Fibroblast of the aortic adventitia (primary cell): ENCODE data around the gene H1-8. TPM values are rescaled to one million over a fixed set of nuclear protein-coding genes. Genes with fewer than 3 reads are reported as not detected.

Experiments
- DNase-seq: peaks from one replicate; pipeline ENCODE4 v3.0.0-alpha.2; 2010; ENCODE audit warnings: low read depth
- H3K4me3 ChIP-seq: 2 replicates; pipeline ENCODE4 v1.5.1; 2011; ENCODE audit warnings: low read depth, mild to moderate bottlenecking, control low read depth, low read length, moderate library complexity
- total RNA-seq: library from RNA; depleted of rRNA; stranded (reverse); fragments of >200 nt; gene quantifications from 2 replicates; pipeline ENCODE4 v1.2.3, GENCODE V29; 2012; ENCODE audit warnings: low replicate concordance
- TF ChIP-seq, protein P1 (sequence below): IDR thresholded peaks from 2 replicates; pipeline ENCODE4 v1.5.1; 2011; ENCODE audit warnings: mild to moderate bottlenecking, low read length, control low read depth, inconsistent platforms; ENCODE audit not compliant: insufficient read depth

The H1-8 gene
- total RNA-seq, 1 donor: not detected

DNA sequence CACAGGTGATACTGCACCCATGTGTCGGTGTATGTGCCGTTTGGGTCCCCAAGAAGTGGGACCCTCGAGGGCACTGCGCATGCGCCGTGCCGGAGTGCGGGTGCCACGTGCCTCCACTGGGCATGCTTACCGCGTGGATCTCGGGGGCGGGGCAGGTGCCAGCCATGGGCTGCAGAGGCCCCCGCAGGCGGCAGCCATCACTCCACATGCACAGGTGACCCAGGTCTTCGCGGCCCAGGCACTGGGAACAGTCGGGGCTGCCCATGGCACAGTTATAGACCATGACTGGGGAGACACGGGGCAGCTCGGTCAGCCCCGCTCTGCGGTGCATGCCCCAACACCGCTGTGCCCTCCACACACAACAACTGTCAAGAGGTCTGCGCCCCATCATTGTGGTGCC is 31.2 kb downstream of the H1-8 start:
- H3K4me3 ChIP-seq: no peak overlapping the region
- TF ChIP-seq, protein P1, sequence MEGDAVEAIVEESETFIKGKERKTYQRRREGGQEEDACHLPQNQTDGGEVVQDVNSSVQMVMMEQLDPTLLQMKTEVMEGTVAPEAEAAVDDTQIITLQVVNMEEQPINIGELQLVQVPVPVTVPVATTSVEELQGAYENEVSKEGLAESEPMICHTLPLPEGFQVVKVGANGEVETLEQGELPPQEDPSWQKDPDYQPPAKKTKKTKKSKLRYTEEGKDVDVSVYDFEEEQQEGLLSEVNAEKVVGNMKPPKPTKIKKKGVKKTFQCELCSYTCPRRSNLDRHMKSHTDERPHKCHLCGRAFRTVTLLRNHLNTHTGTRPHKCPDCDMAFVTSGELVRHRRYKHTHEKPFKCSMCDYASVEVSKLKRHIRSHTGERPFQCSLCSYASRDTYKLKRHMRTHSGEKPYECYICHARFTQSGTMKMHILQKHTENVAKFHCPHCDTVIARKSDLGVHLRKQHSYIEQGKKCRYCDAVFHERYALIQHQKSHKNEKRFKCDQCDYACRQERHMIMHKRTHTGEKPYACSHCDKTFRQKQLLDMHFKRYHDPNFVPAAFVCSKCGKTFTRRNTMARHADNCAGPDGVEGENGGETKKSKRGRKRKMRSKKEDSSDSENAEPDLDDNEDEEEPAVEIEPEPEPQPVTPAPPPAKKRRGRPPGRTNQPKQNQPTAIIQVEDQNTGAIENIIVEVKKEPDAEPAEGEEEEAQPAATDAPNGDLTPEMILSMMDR: no peak
- no peak for DNase-seq

DNA sequence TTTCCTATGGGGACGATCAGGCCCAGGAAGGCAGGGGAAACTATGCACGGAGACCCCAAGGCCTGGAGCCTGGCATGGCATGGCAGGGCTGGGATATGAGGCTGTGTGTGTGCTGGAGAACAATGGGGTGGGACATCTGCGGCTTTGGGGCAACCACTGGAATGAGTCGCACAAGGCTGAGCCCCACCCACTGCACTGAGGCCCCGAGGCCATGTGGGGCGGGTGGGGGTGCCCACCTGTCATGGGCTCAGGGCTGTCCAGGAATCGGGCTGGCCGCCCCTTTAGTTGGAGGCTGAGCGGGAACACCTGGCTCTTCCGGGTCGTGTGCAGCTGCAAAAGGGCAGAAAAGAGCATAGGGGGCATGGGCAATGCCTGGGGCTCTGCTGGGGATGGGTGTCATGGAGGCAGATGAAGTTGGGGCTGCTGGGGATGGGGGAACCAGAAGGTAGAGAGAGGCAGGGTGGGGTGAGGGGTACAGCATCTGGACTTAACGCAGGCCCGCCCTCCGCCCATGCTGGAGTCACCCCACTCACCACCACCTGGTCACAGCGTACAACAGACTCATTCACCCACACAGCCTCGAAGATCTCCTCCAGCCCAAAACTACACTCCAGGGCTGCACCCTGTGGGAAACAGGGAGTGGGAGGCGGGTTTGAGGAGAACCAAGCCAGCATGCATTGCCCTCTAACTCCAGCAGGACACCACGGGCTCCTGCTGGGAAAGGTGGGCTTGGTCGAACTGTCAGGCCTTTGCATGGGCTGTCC is 32.4 kb downstream of the H1-8 start:
- no peak overlapping the region for H3K4me3 ChIP-seq
- no peak for DNase-seq
- TF ChIP-seq, protein P1: no peak

DNA sequence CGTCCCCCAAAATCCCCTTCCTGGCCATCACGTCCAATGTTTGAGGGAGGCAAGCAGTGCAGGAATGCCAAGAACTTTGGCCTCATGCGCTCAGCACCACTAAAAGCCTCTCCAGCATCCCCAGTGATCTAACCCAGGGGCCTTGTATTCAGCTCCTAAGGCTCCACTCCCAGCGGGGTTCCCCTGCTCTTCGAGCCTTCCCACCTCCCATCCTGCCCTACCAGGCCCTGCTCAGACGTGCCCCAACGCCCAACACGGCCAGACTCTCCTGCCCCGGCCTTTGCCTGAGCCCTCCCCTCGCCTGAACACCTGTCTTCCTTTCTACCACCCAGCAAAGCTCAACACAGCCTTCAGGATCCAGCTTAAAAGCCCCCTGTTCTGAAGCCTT is 33.0 kb downstream of the H1-8 start:
- TF ChIP-seq, protein P1: no peak
- H3K4me3 ChIP-seq: no peak overlapping the region

DNA sequence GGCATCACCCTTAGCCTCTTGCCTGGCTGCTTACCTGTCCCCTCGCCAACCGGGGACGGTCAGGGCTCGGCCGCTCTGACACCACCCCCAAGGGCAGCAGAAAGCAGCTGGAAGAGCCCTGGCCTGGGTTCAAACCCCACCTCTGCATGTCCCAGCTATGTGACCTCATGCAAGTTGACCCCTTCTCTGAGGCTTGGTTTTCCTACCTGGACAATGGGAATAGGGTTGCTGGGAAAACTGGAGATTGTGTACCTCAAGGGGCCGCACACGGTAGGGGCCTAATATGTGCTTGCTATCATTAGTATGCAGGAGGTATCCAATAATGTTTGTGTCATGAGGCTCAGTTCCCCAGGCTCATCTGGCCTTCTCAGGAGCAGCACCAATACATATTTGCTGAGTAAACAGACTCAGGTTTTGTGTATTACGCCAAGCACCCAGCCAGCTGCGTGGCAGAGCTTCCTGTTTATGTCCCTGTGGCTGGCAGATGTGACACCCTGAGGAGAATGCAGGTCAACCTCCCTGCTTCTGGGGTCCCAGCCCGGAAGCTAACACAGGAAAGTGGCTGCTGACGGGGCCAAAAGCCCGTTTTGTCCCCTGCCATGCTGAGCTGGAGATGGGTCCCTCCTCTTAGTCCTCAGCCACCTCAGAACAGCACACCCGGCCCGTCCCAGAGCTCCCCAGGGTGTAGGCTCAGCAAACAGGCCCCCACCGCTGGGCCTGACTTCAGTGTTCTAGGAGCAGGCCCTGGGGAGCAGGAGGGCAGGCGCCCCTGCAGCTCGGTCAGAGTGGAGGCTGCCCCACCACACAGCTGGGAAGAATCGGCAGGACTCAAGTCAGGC is 33.8 kb downstream of the H1-8 start:
- TF ChIP-seq, protein P1: no peak
- no peak overlapping the region for H3K4me3 ChIP-seq
- DNase-seq: no peak

More for the DNA sequence above, 33.0 kb downstream of the H1-8 start:
- no peak for DNase-seq

DNA sequence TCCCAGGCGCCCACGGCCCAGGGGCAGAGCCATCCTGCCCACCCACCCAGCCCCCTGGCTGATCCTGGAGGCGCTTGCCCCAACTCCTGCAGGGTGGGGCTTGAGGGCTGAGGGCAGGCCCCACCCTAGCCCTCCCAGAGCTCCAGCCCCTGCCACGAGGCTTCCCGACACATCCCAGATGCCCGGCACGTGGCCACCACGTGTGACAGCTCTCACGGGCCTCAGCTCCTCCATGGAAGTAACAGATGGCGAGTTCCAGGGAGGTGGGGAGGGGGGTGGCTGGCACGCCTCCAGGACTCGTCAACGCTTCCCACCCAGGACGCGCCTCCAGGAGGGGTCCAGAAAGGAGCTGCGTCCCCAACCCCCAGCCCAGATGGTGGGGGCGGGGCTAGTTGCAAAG is 34.4 kb downstream of the H1-8 start:
- TF ChIP-seq, protein P1: no peak
- DNase-seq: no peak
- H3K4me3 ChIP-seq: no peak overlapping the region

DNA sequence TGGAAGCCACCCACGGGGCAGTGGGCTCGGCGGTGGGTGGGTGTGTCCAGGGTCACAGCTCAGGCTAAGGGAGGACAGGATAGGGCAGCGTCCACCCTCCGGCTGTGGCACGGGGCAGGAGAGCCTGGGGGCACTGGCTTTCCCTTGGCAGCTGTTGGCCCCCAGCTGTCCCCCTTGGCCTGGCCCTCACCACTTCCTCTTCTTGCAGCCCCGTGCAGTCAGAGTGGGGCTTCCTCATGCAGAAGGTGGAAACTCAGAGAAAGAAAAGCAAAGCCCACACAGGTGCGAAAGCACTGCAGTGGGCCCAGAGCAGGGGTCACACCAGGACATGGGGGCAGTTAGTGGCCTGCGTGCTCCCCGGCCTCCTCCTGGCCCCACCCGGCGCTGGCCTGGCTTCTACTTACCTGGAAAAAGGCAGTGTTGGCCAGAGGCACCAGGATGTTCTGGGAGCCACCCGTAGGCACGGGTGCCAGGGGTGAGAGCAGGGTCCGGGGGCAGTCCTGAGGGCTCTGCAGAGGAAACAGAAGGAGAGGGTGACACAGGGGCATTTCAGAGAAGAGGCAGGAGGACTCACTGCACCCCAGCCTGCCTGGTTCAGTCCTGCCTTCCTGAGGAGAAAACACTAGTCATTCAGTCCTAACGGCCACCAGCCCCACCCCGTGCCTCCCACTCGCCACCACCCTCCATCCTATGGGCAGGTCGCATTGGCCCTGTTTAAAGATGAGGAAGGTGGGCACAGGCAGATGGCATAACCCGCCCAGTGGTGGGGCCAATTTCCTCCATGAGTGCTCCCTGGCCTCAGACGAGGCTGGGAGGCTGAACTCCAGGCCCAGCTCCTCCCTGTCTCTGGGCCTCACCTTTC is 35.2 kb downstream of the H1-8 start:
- no peak for DNase-seq
- no peak overlapping the region for H3K4me3 ChIP-seq
- TF ChIP-seq, protein P1: no peak
